Neuronal stem cell (in vitro differentiated cells): ENCODE results near the gene DIPK1C.

ENCODE experiments used
- DNase-seq: peaks from one replicate; pipeline ENCODE4 v3.0.0-alpha.2; 2013; ENCODE audit warnings: low spot score
- H2AFZ ChIP-seq: one replicate; pipeline ENCODE4 v1.6.1; 2013; ENCODE audit warnings: mild to moderate bottlenecking, low read length, inconsistent platforms
- H2AK5ac ChIP-seq: 2 replicates; pipeline ENCODE4 v1.6.1; 2013; ENCODE audit warnings: low read depth, mild to moderate bottlenecking, inconsistent platforms, low read length, moderate library complexity, mixed read lengths
- H2BK120ac ChIP-seq: 2 replicates; pipeline ENCODE4 v1.6.1; 2013; ENCODE audit warnings: low read depth, mild to moderate bottlenecking, inconsistent platforms, low read length, moderate library complexity, mixed read lengths
- H2BK12ac ChIP-seq: one replicate; pipeline ENCODE4 v1.6.1; 2013; ENCODE audit warnings: low read length, inconsistent platforms
- H2BK15ac ChIP-seq: 2 replicates; pipeline ENCODE4 v1.6.1; 2013; ENCODE audit warnings: mild to moderate bottlenecking, low read length, inconsistent platforms, mixed read lengths
- H2BK5ac ChIP-seq: one replicate; pipeline ENCODE4 v1.6.1; 2013; ENCODE audit warnings: inconsistent platforms, mild to moderate bottlenecking, low read length, moderate library complexity
- H3K14ac ChIP-seq: one replicate; pipeline ENCODE4 v1.6.1; 2013; ENCODE audit warnings: low read length, inconsistent platforms
- H3K18ac ChIP-seq: 2 replicates; pipeline ENCODE4 v1.6.1; 2013; ENCODE audit warnings: low read length, inconsistent platforms
- H3K23ac ChIP-seq: 2 replicates; pipeline ENCODE4 v1.6.1; 2013; ENCODE audit warnings: low read depth, mild to moderate bottlenecking, mixed read lengths, low read length, inconsistent platforms; ENCODE audit not compliant: poor library complexity
- H3K27ac ChIP-seq: replicated peaks from 3 replicates; pipeline ENCODE4 v1.5.1; 2013; ENCODE audit warnings: low read length, inconsistent platforms
- H3K27me3 ChIP-seq, 3 experiments: 2 replicates each; pipeline ENCODE4 v1.6.1; 2013; ENCODE audit warnings: low read length in 3 of 3, mild to moderate bottlenecking in 2 of 3, inconsistent platforms in 1 of 3, low read depth in 1 of 3, mixed read lengths in 1 of 3, moderate library complexity in 1 of 3; ENCODE audit not compliant: control insufficient read depth in 3 of 3, insufficient read depth in 3 of 3
- H3K36me3 ChIP-seq, 2 donors: replicated peaks in 1 of 2; 2 replicates each; pipeline ENCODE4 v1.6.1; 2013; ENCODE audit warnings: low read length in 2 of 2; ENCODE audit not compliant: control insufficient read depth in 2 of 2, insufficient read depth in 2 of 2
- H3K4ac ChIP-seq: 2 replicates; pipeline ENCODE4 v1.6.1; 2013; ENCODE audit warnings: inconsistent platforms, mild to moderate bottlenecking, low read length, moderate library complexity
- H3K4me1 ChIP-seq, 2 donors: 1 replicate in 1 of 2; 2 replicates in 1 of 2; pipeline ENCODE4 v1.6.1; 2013; ENCODE audit warnings: low read length in 2 of 2, low read depth in 1 of 2; ENCODE audit not compliant: control insufficient read depth in 2 of 2, insufficient read depth in 1 of 2
- H3K4me2 ChIP-seq: one replicate; pipeline ENCODE4 v1.6.1; 2013; ENCODE audit warnings: mild to moderate bottlenecking, low read length, inconsistent platforms; ENCODE audit not compliant: insufficient read depth, poor library complexity, severe bottlenecking
- H3K4me3 ChIP-seq, 2 donors: 2 replicates each; pipeline ENCODE4 v1.5.1; 2013; ENCODE audit warnings: low read length in 2 of 2, mild to moderate bottlenecking in 2 of 2, inconsistent platforms in 1 of 2, moderate library complexity in 1 of 2
- H3K79me1 ChIP-seq: one replicate; pipeline ENCODE4 v1.6.1; 2013; ENCODE audit warnings: low read depth, mild to moderate bottlenecking, inconsistent platforms, low read length, moderate library complexity
- H3K9ac ChIP-seq: one replicate; pipeline ENCODE4 v1.6.1; 2013; ENCODE audit warnings: mild to moderate bottlenecking, low read depth, low read length, inconsistent platforms; ENCODE audit not compliant: poor library complexity
- H3K9me3 ChIP-seq, 2 donors: replicated peaks in 1 of 2; 2 replicates each; pipeline versions ENCODE3 to v1.6.1; 2013; ENCODE audit warnings: low read length in 2 of 2, mild to moderate bottlenecking in 2 of 2, inconsistent platforms in 1 of 2, low read depth in 1 of 2, mixed read lengths in 1 of 2, moderate library complexity in 1 of 2; ENCODE audit not compliant: control insufficient read depth in 2 of 2, insufficient read depth in 1 of 2
- H4K8ac ChIP-seq: one replicate; pipeline ENCODE4 v1.6.1; 2013; ENCODE audit warnings: low read depth, mild to moderate bottlenecking, inconsistent platforms, low read length, moderate library complexity
- H4K91ac ChIP-seq: one replicate; pipeline ENCODE4 v1.6.1; 2013; ENCODE audit warnings: low read length, low read depth, mild to moderate bottlenecking, inconsistent platforms; ENCODE audit not compliant: poor library complexity
- WGBS, 2 donors: extraction: QIAGEN DNeasy Blood & Tissue Kit; methylation state at CpG; one replicate each; pipeline ENCODE4 v1.1.7; 2013; ENCODE audit warnings: missing lambda C conversion rate in 2 of 2, mixed read lengths in 1 of 2; ENCODE audit not compliant: insufficient read length in 2 of 2, insufficient replicate concordance in 1 of 2; ENCODE audit errors: extremely low coverage in 2 of 2; 5-methylcytosine and 5-hydroxymethylcytosine counted together

Gene DIPK1C

GRCh38 chr18:74430806-74431571 lies 26.1 kb downstream of the DIPK1C start:
- DNase-seq = no peak
- no peak overlapping the region for H3K4me2 ChIP-seq
- no peak overlapping the region for H3K9ac ChIP-seq
- H3K27me3 ChIP-seq = peaks cover 0 to 5% (median 0%) of the 10 kb centered on the region in 3 experiments
- H2AFZ ChIP-seq = no peak overlapping the region
- H3K36me3 ChIP-seq = peaks cover 0 to 3% of the 10 kb centered on the region in 2 donors
- no peak overlapping the region for H3K23ac ChIP-seq
- H3K4me3 ChIP-seq = no peak overlapping the region
- H3K79me1 ChIP-seq = peaks cover 2% of the 10 kb centered on the region
- no peak overlapping the region for H4K91ac ChIP-seq
- peaks cover 0 to 2% of the 10 kb centered on the region in 2 donors for H3K4me1 ChIP-seq
- H3K14ac ChIP-seq = no peak overlapping the region
- H2BK5ac ChIP-seq = no peak overlapping the region
- no peak overlapping the region for H3K27ac ChIP-seq
- no peak overlapping the region for H2BK15ac ChIP-seq
- H3K4ac ChIP-seq = no peak overlapping the region
- no peak overlapping the region for H4K8ac ChIP-seq
- H3K9me3 ChIP-seq = peaks cover 0 to 8% of the 10 kb centered on the region in 2 donors
- no peak overlapping the region for H2BK12ac ChIP-seq
- no peak overlapping the region for H2BK120ac ChIP-seq
- no CpG with 5 or more reads among the region's 15 CpGs for WGBS, 2 donors
- H2AK5ac ChIP-seq = no peak overlapping the region
- H3K18ac ChIP-seq = no peak overlapping the region

- Histone ChIP-seq H2AFZ (no peak overlapping the region), H3K4me2 (no peak overlapping the region), H2BK15ac (no peak overlapping the region), H3K79me1 (peaks cover 2% of the 10 kb centered on the region), H4K91ac (no peak overlapping the region), H3K27ac (no peak overlapping the region), H2BK5ac (no peak overlapping the region), H3K36me3 (no peaks in the 10 kb centered on the region), H3K9me3 (peaks cover 0 to 5% of the 10 kb centered on the region in 2 donors), H2AK5ac (no peak overlapping the region), H3K27me3 (peaks cover 0 to 3% (median 0%) of the 10 kb centered on the region in 3 experiments), H2BK120ac (no peak overlapping the region), H3K4me3 (no peak overlapping the region), H3K18ac (no peak overlapping the region), H2BK12ac (no peak overlapping the region), H3K23ac (no peak overlapping the region), H3K9ac (no peak overlapping the region), H4K8ac (no peak overlapping the region), H3K4ac (no peak overlapping the region), H3K14ac (no peak overlapping the region), H3K4me1 (peaks cover 0 to 2% of the 10 kb centered on the region in 2 donors)
- no peak for DNase-seq
- WGBS, 2 donors = no CpG with 5 or more reads among the region's 5 CpGs
Observed at GRCh38 chr18:74430231-74430630, 26.9 kb downstream of the DIPK1C start.

DNA sequence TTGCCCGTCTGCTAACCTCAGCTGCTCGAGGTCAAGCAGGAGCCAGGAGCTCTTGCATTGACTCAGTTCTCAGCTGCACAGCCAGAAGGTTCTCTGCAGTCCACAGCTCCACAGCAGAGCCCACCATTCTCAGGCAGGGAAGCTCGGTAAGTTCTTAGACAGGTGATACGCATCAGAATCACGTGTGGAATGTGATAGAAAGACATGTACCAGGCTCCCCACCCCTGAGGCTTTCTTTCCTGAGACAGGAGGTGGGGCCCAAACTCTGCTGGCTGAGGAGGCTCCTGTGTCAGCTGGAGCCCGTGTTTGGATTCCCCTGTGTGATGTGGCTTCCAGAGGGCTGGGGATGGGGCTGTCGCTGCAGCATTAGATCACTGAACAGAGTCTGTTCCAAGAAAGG lies 28.0 kb downstream of the DIPK1C start:
- Histone ChIP-seq H3K4me2 (no peak overlapping the region), H3K79me1 (peaks cover 2% of the 10 kb centered on the region), H2AFZ (no peak overlapping the region), H3K4ac (no peak overlapping the region), H3K9me3 (peaks cover 0 to 5% of the 10 kb centered on the region in 2 donors), H3K18ac (peak overlapping the region; percentile 9), H3K36me3 (no peaks in the 10 kb centered on the region), H3K14ac (no peak overlapping the region), H3K9ac (no peak overlapping the region), H3K23ac (no peak overlapping the region), H2AK5ac (no peak overlapping the region), H3K4me1 (peaks cover 0 to 2% of the 10 kb centered on the region in 2 donors), H3K4me3 (no peak overlapping the region), H3K27me3 (peaks cover 0 to 7% (median 0%) of the 10 kb centered on the region in 3 experiments), H4K91ac (no peak overlapping the region), H4K8ac (no peak overlapping the region), H3K27ac (no peak overlapping the region), H2BK120ac (no peak overlapping the region), H2BK12ac (no peak overlapping the region), H2BK15ac (no peak overlapping the region), H2BK5ac (no peak overlapping the region)
- DNase-seq = no peak
- no CpG with 5 or more reads among the region's 7 CpGs for WGBS, 2 donors

GRCh38 chr18:74427442-74428112 lies 29.5 kb downstream of the DIPK1C start:
- no CpG with 5 or more reads among the region's 24 CpGs for WGBS, 2 donors
- Histone ChIP-seq H3K4me3 (peak overlapping the region in 1 of 2 donors; percentile 56), H3K36me3 (no peaks in the 10 kb centered on the region), H3K4me1 (peaks cover 0 to 2% of the 10 kb centered on the region in 2 donors), H2BK12ac (no peak overlapping the region), H3K23ac (no peak overlapping the region), H3K9me3 (peaks cover 0 to 5% of the 10 kb centered on the region in 2 donors), H4K91ac (peak overlapping the region; percentile 35), H3K14ac (peak overlapping the region; percentile 39), H4K8ac (no peak overlapping the region), H2AK5ac (peak overlapping the region; percentile 57), H3K27ac (no peak overlapping the region), H2BK15ac (peak overlapping the region; percentile 61), H3K18ac (peak overlapping the region; percentile 66), H2AFZ (no peak overlapping the region), H3K4ac (no peak overlapping the region), H3K4me2 (no peak overlapping the region), H3K27me3 (peaks cover 0 to 9% (median 0%) of the 10 kb centered on the region in 3 experiments), H2BK120ac (no peak overlapping the region), H2BK5ac (no peak overlapping the region), H3K9ac (peak overlapping the region; percentile 74), H3K79me1 (peaks cover 2% of the 10 kb centered on the region)
- DNase-seq = no peak
